HCT116 (cell line): ENCODE data around the gene SOS1. TPM values are rescaled to one million over a fixed set of nuclear protein-coding genes. Genes with fewer than 3 reads are reported as not detected.

ENCODE experiments used
- ATAC-seq: fragments of 200-7000 bp; cut with Tn5 transposase; 2 replicates; pipeline ENCODE4 v1.9.1; 2020; ENCODE audit warnings: mild to moderate bottlenecking, moderate library complexity
- BruUV-seq: library from RNA; stranded (reverse); fragments of 400-500 nt; replicated peaks from 2 replicates; lab custom pipeline; 2021; lab: Mats Ljungman, UMichigan
- CTCF ChIA-PET: fragments of 300-600 bp; sonication (Branson Sonifier 250); formaldehyde crosslinking; loops from one replicate; lab custom pipeline; 2021; ENCODE audit warnings: antibody characterized with exemption; lab: Charles Lee
- POLR2A ChIA-PET: fragments of 300-600, 350-600 bp; sonication (Branson Sonifier 250); formaldehyde crosslinking; loops from one replicate; lab custom pipeline; 2021; ENCODE audit warnings: antibody characterized with exemption; lab: Charles Lee
- RAD21 ChIA-PET, 2 experiments: fragments of 300-600 bp; sonication (Branson Sonifier 250); formaldehyde crosslinking; loops; one replicate each; lab custom pipeline; 2023; ENCODE audit warnings: low total read pairs in 2 of 2; ENCODE audit not compliant: uncharacterized antibody in 2 of 2, unreplicated experiment in 2 of 2, low non-redundant PET in 1 of 2; lab: Charles Lee
- DNase-seq: peaks from one replicate; pipeline ENCODE4 v3.0.0-alpha.2; 2010; ENCODE audit warnings: low read depth, low spot score
- H2AFZ ChIP-seq: fragments of 200-600 bp; shearing (Covaris generic), sonication (generic); 2 replicates; pipeline ENCODE4 v1.6.1; 2017; ENCODE audit warnings: low read depth, mixed run types, mixed read lengths, antibody characterized with exemption, low read length; ENCODE audit not compliant: poor library complexity, severe bottlenecking
- H3K27ac ChIP-seq: 2 replicates; pipeline ENCODE4 v1.5.1; 2012; ENCODE audit warnings: low read depth, low read length
- H3K27me3 ChIP-seq: fragments of 200-600 bp; sonication (generic); 2 replicates; pipeline ENCODE4 v1.6.1; 2016; ENCODE audit warnings: mixed run types, low read length, mixed read lengths; ENCODE audit not compliant: insufficient read depth
- H3K36me3 ChIP-seq, 2 experiments: fragments of 200-500 bp in 1 of 2; fragments of 200-600 bp in 1 of 2; sonication (Bioruptor generic) in 1 of 2; sonication (generic) in 1 of 2; 2 replicates each; pipeline versions ENCODE4 v1.5.1 to v1.6.1; 2014 to 2016; ENCODE audit warnings: low read length in 2 of 2, inconsistent platforms in 1 of 2, mixed read lengths in 1 of 2, mixed run types in 1 of 2; ENCODE audit not compliant: insufficient read depth in 2 of 2, control insufficient read depth in 1 of 2
- H3K4me1 ChIP-seq, 2 experiments: fragments of 200-600 bp in 1 of 2; sonication (generic) in 1 of 2; 2 replicates each; pipeline versions ENCODE4 v1.5.1 to v1.6.1; 2012 to 2017; ENCODE audit warnings: low read length in 2 of 2, inconsistent platforms in 1 of 2, mild to moderate bottlenecking in 1 of 2, mixed read lengths in 1 of 2, mixed run types in 1 of 2, moderate library complexity in 1 of 2; ENCODE audit not compliant: insufficient read depth in 2 of 2, control insufficient read depth in 1 of 2
- H3K4me2 ChIP-seq: fragments of 200-600 bp; sonication (generic); 2 replicates; pipeline ENCODE4 v1.6.1; 2017; ENCODE audit warnings: mixed run types, low read length, mixed read lengths
- H3K4me3 ChIP-seq, 2 experiments: fragments of 200-600 bp in 1 of 2; sonication (generic) in 1 of 2; replicated peaks in 1 of 2; 2 replicates each; pipeline ENCODE4 v1.5.1; 2011 to 2016; ENCODE audit warnings: low read length in 2 of 2, control low read depth in 1 of 2, low read depth in 1 of 2, mild to moderate bottlenecking in 1 of 2, mixed read lengths in 1 of 2, mixed run types in 1 of 2
- H3K79me2 ChIP-seq: fragments of 200-600 bp; sonication (generic); 2 replicates; pipeline ENCODE4 v1.6.1; 2017; ENCODE audit warnings: mild to moderate bottlenecking, mixed run types, low read length, moderate library complexity, mixed read lengths; ENCODE audit not compliant: insufficient read depth
- H3K9ac ChIP-seq: fragments of 200-600 bp; sonication (generic); 2 replicates; pipeline ENCODE4 v1.6.1; 2016; ENCODE audit warnings: low read length, mixed read lengths
- H3K9me2 ChIP-seq: fragments of 200-600 bp; sonication (generic), shearing (Covaris generic); 2 replicates; pipeline ENCODE4 v1.6.1; 2017; ENCODE audit warnings: mixed run types, mild to moderate bottlenecking, moderate library complexity; ENCODE audit not compliant: insufficient read depth
- H3K9me3 ChIP-seq, 2 experiments: fragments of 200-500 bp in 1 of 2; fragments of 200-600 bp in 1 of 2; sonication (Bioruptor generic) in 1 of 2; sonication (generic) in 1 of 2; 2 replicates each; pipeline ENCODE4 v1.6.1; 2014 to 2017; ENCODE audit warnings: low read length in 2 of 2, mixed read lengths in 2 of 2, inconsistent platforms in 1 of 2, low read depth in 1 of 2, mild to moderate bottlenecking in 1 of 2, mixed run types in 1 of 2, moderate library complexity in 1 of 2; ENCODE audit not compliant: control insufficient read depth in 1 of 2, insufficient read depth in 1 of 2
- H4K20me1 ChIP-seq: fragments of 200-600 bp; sonication (generic), shearing (Covaris generic); 2 replicates; pipeline ENCODE4 v1.6.1; 2017; ENCODE audit warnings: mixed run types, mild to moderate bottlenecking, moderate library complexity; ENCODE audit not compliant: insufficient read depth
- CEBPB ChIP-seq: IDR thresholded peaks from 2 replicates; pipeline ENCODE4 v1.6.1; 2012; ENCODE audit warnings: low read depth
- EGR1 ChIP-seq: IDR thresholded peaks from 2 replicates; pipeline ENCODE4 v1.6.1; 2012; ENCODE audit warnings: low read depth
- JUND ChIP-seq: IDR thresholded peaks from 2 replicates; pipeline ENCODE4 v1.6.1; 2012
- MAX ChIP-seq: IDR thresholded peaks from 2 replicates; pipeline ENCODE4 v1.6.1; 2012
- POLR2A ChIP-seq: IDR thresholded peaks from 2 replicates; pipeline ENCODE4 v1.7.0; 2011; ENCODE audit warnings: borderline replicate concordance; ENCODE audit not compliant: insufficient read depth, insufficient read length; ENCODE audit errors: extremely low read depth
- REST ChIP-seq: IDR thresholded peaks from 2 replicates; pipeline ENCODE4 v1.6.1; 2012; ENCODE audit warnings: low read depth
- YY1 ChIP-seq: IDR thresholded peaks from 2 replicates; pipeline ENCODE4 v1.6.1; 2011; ENCODE audit warnings: low read length, low read depth, moderate library complexity, mild to moderate bottlenecking; ENCODE audit not compliant: insufficient replicate concordance; ENCODE audit errors: extremely low read depth
- intact Hi-C: fragments of 100-400 bp; cut with micrococcal nuclease; formaldehyde crosslinking; loops from 2 replicates; pipeline ENCODE4 v1.10.0; 2022
- total RNA-seq: library from RNA; stranded (reverse); gene quantifications from one replicate; pipeline ENCODE4 v1.2.1, GENCODE V29; 2021; ENCODE audit not compliant: unreplicated experiment

SOS1 gene
- total RNA-seq, 1 experiment from 2014 or later: 19.4 TPM

GRCh38 chr2:39142904-39143605 is 22.2 kb upstream of the SOS1 start:
- no peak for DNase-seq
- ChIA-PET RAD21 (no interaction called here), CTCF (interaction anchor here (2.1 kb wide), 1 partner anchor 19 kb away, joined by 8 read pairs; no protein-coding TSS in a partner anchor), POLR2A (no interaction called here)
- TF ChIP-seq REST (no peak), POLR2A (no peak), JUND (no peak), MAX (no peak), EGR1 (no peak), CEBPB (no peak), YY1 (no peak)
- Histone ChIP-seq H3K27ac (no peak overlapping the region), H3K9ac (no peak overlapping the region), H3K4me3 (no peak overlapping the region), H3K36me3 (no peaks in the 10 kb centered on the region), H3K9me2 (no peaks in the 10 kb centered on the region), H4K20me1 (no peaks in the 10 kb centered on the region), H2AFZ (no peak overlapping the region), H3K4me1 (no peaks in the 10 kb centered on the region), H3K79me2 (no peaks in the 10 kb centered on the region), H3K9me3 (no peaks in the 10 kb centered on the region), H3K27me3 (no peaks in the 10 kb centered on the region), H3K4me2 (no peak overlapping the region)
- ATAC-seq: no peak
- no TSS peak for BruUV-seq
- intact Hi-C loops: no loop called here
